ENCODE results near the gene ZGPAT.

GRCh38 chr20:63740070-63740626 lies 32.3 kb downstream of the ZGPAT start:
- no peak for TF ChIP-seq POLR2A (IDR thresholded peaks at IDR 0.05)
- TF ChIP-seq CTCF (IDR thresholded peaks at IDR 0.05): no peak
- no peak for TF ChIP-seq POLR2AphosphoS5 (IDR thresholded peaks at IDR 0.05)
- TF ChIP-seq EP300 (IDR thresholded peaks at IDR 0.05): no peak
